IMR-90 (cell line): Measurements from ENCODE around the gene ILK. TPM values are rescaled to one million over a fixed set of nuclear protein-coding genes. Genes with fewer than 3 reads are reported as not detected.

Experiments used
- ATAC-seq: fragments of 200-7000 bp; cut with Tn5 transposase; 2 replicates; pipeline ENCODE4 v1.9.1; 2020; ENCODE audit warnings: low read depth, mild to moderate bottlenecking, moderate library complexity
- BruUV-seq: library from RNA; stranded (reverse); fragments of 400-500 nt; replicated peaks from 2 replicates; lab custom pipeline; 2021; lab: Mats Ljungman, UMichigan
- CTCF ChIA-PET: fragments of 300-600 bp; formaldehyde crosslinking; extraction: SDS; loops from one replicate; lab custom pipeline; 2021; ENCODE audit warnings: antibody characterized with exemption; lab: Yijun Ruan, JAX
- POLR2A ChIA-PET: fragments of 300-600 bp; sonication (Branson Sonifier 250); formaldehyde crosslinking; loops from one replicate; lab custom pipeline; 2022; ENCODE audit warnings: antibody characterized with exemption; ENCODE audit not compliant: unreplicated experiment; lab: Charles Lee
- DNase-seq: peaks from one replicate; pipeline ENCODE4 v3.0.0; 2013
- H2AFZ ChIP-seq: replicated peaks from 2 replicates; pipeline ENCODE3; 2013; ENCODE audit warnings: low read length, mild to moderate bottlenecking; ENCODE audit not compliant: poor library complexity
- H2AK5ac ChIP-seq: 2 replicates; pipeline ENCODE4 v1.6.1; 2013; ENCODE audit warnings: low read depth, low read length, inconsistent platforms
- H2AK9ac ChIP-seq: replicated peaks from 2 replicates; pipeline ENCODE3; 2013; ENCODE audit warnings: mild to moderate bottlenecking, low read depth, low read length, moderate library complexity; ENCODE audit not compliant: poor library complexity
- H2BK120ac ChIP-seq: 2 replicates; pipeline ENCODE4 v1.6.1; 2013; ENCODE audit warnings: low read depth, low read length, inconsistent platforms
- H2BK15ac ChIP-seq: 3 replicates; pipeline ENCODE4 v1.6.1; 2013; ENCODE audit warnings: low read depth, low read length, inconsistent platforms
- H2BK20ac ChIP-seq: 2 replicates; pipeline ENCODE4 v1.6.1; 2013; ENCODE audit warnings: low read depth, mild to moderate bottlenecking, inconsistent platforms, low read length, moderate library complexity
- H2BK5ac ChIP-seq: 2 replicates; pipeline ENCODE4 v1.6.1; 2013; ENCODE audit warnings: mild to moderate bottlenecking, low read depth, low read length, inconsistent platforms; ENCODE audit not compliant: poor library complexity, severe bottlenecking
- H3K14ac ChIP-seq: replicated peaks from 2 replicates; pipeline ENCODE4 v1.6.1; 2013; ENCODE audit warnings: low read depth, low read length, inconsistent platforms
- H3K18ac ChIP-seq: 2 replicates; pipeline ENCODE4 v1.6.1; 2013; ENCODE audit warnings: low read depth, low read length, control low read depth
- H3K23ac ChIP-seq: 2 replicates; pipeline ENCODE4 v1.6.1; 2013; ENCODE audit warnings: low read depth, low read length, inconsistent platforms
- H3K27ac ChIP-seq: 2 replicates; pipeline ENCODE4 v1.5.1; 2013; ENCODE audit warnings: mild to moderate bottlenecking, control low read depth, low read length; ENCODE audit not compliant: insufficient read depth
- H3K27me3 ChIP-seq: 2 replicates; pipeline ENCODE4 v1.6.1; 2013; ENCODE audit warnings: low read length; ENCODE audit not compliant: control insufficient read depth, insufficient read depth
- H3K36me3 ChIP-seq: 2 replicates; pipeline ENCODE4 v1.6.1; 2013; ENCODE audit warnings: low read length, mixed read lengths; ENCODE audit not compliant: control insufficient read depth, insufficient read depth
- H3K4ac ChIP-seq: 2 replicates; pipeline ENCODE4 v1.6.1; 2013; ENCODE audit warnings: low read depth, low read length, inconsistent platforms
- H3K4me1 ChIP-seq: 2 replicates; pipeline ENCODE4 v1.6.1; 2013; ENCODE audit warnings: low read length, mixed read lengths; ENCODE audit not compliant: control insufficient read depth, insufficient read depth
- H3K4me2 ChIP-seq: 2 replicates; pipeline ENCODE4 v1.6.1; 2013; ENCODE audit warnings: low read depth, mild to moderate bottlenecking, control low read depth, low read length, moderate library complexity
- H3K4me3 ChIP-seq: 2 replicates; pipeline ENCODE4 v1.5.1; 2013; ENCODE audit warnings: low read depth, mild to moderate bottlenecking, control low read depth, low read length, moderate library complexity; ENCODE audit not compliant: insufficient read depth
- H3K56ac ChIP-seq: 2 replicates; pipeline ENCODE4 v1.6.1; 2013; ENCODE audit warnings: low read length, inconsistent platforms; ENCODE audit not compliant: insufficient read depth; ENCODE audit errors: extremely low read depth
- H3K79me1 ChIP-seq, 2 experiments: 2 replicates each; pipeline ENCODE4 v1.6.1; 2013; ENCODE audit warnings: low read length in 2 of 2, inconsistent platforms in 1 of 2, low read depth in 1 of 2
- H3K9ac ChIP-seq: 2 replicates; pipeline ENCODE4 v1.6.1; 2013; ENCODE audit warnings: low read depth, low read length, control low read depth
- H3K9me1 ChIP-seq: 2 replicates; pipeline ENCODE4 v1.6.1; 2013; ENCODE audit warnings: low read length, inconsistent platforms; ENCODE audit not compliant: insufficient read depth
- H3K9me3 ChIP-seq: 2 replicates; pipeline ENCODE4 v1.6.1; 2013; ENCODE audit warnings: low read length; ENCODE audit not compliant: control insufficient read depth, insufficient read depth
- H4K20me1 ChIP-seq: 2 replicates; pipeline ENCODE4 v1.6.1; 2013; ENCODE audit warnings: low read length, inconsistent platforms; ENCODE audit not compliant: insufficient read depth
- H4K5ac ChIP-seq: 2 replicates; pipeline ENCODE4 v1.6.1; 2013; ENCODE audit warnings: mild to moderate bottlenecking, low read depth, low read length, control low read depth
- H4K8ac ChIP-seq, 2 experiments: 2 replicates each; pipeline ENCODE4 v1.6.1; 2013; ENCODE audit warnings: low read depth in 2 of 2, low read length in 2 of 2, control low read depth in 1 of 2, inconsistent platforms in 1 of 2
- H4K91ac ChIP-seq: 2 replicates; pipeline ENCODE4 v1.6.1; 2013; ENCODE audit warnings: low read depth, low read length, inconsistent platforms; ENCODE audit not compliant: insufficient read depth
- BHLHE40 ChIP-seq: fragments of 150-350 bp; IDR thresholded peaks from 2 replicates; pipeline ENCODE4 v1.6.1; 2016; ENCODE audit warnings: mild to moderate bottlenecking, low read depth, low read length
- CEBPB ChIP-seq: IDR thresholded peaks from 2 replicates; pipeline ENCODE4 v1.6.1; 2012; ENCODE audit warnings: low read depth, low read length, improper control_type of control experiment
- CHD1 ChIP-seq: IDR thresholded peaks from 2 replicates; pipeline ENCODE4 v1.6.1; 2012; ENCODE audit warnings: low read depth, low read length, improper control_type of control experiment
- FOS ChIP-seq: fragments of 150-350 bp; IDR thresholded peaks from 2 replicates; pipeline ENCODE4 v1.6.1; 2016; ENCODE audit warnings: low read depth, low read length
- MAFK ChIP-seq: IDR thresholded peaks from 2 replicates; pipeline ENCODE4 v1.6.1; 2012; ENCODE audit warnings: low read depth, low read length, improper control_type of control experiment
- MAZ ChIP-seq: IDR thresholded peaks from 2 replicates; pipeline ENCODE4 v1.6.1; 2012; ENCODE audit warnings: low read depth, mild to moderate bottlenecking, low read length, improper control_type of control experiment, moderate library complexity, borderline replicate concordance
- MXI1 ChIP-seq: IDR thresholded peaks from 2 replicates; pipeline ENCODE4 v1.6.1; 2012; ENCODE audit warnings: low read depth, mild to moderate bottlenecking, low read length, moderate library complexity, borderline replicate concordance
- NFE2L2 ChIP-seq: fragments of 150-350 bp; IDR thresholded peaks from 2 replicates; pipeline ENCODE4 v1.6.1; 2016; ENCODE audit warnings: low read depth, mild to moderate bottlenecking, low read length
- POLR2A ChIP-seq: IDR thresholded peaks from 2 replicates; pipeline ENCODE4 v1.6.1; 2012; ENCODE audit warnings: mild to moderate bottlenecking, low read depth, low read length
- RAD21 ChIP-seq: IDR thresholded peaks from 2 replicates; pipeline ENCODE4 v1.6.1; 2012; ENCODE audit warnings: low read length, improper control_type of control experiment
- RCOR1 ChIP-seq: IDR thresholded peaks from 2 replicates; pipeline ENCODE4 v1.6.1; 2012; ENCODE audit warnings: mild to moderate bottlenecking, low read length, improper control_type of control experiment; ENCODE audit not compliant: insufficient replicate concordance
- RFX5 ChIP-seq: IDR thresholded peaks from 2 replicates; pipeline ENCODE4 v1.8.0; 2012; ENCODE audit warnings: low read depth, mild to moderate bottlenecking, low read length, moderate library complexity
- SMC3 ChIP-seq: fragments of 150-350 bp; IDR thresholded peaks from 2 replicates; pipeline ENCODE4 v1.6.1; 2016; ENCODE audit warnings: low read depth, mild to moderate bottlenecking, antibody characterized with exemption, low read length, moderate library complexity
- WGBS, 2 experiments: methylation state at CpG; one replicate each; pipeline versions ENCODE4 v1.1.5 to v1.1.7; 2013; ENCODE audit warnings: missing lambda C conversion rate in 2 of 2; ENCODE audit not compliant: insufficient read length in 1 of 2; ENCODE audit errors: extremely low coverage in 2 of 2; 5-methylcytosine and 5-hydroxymethylcytosine counted together
- dilution Hi-C: fragments of 300-500 bp; cut with HindIII; formaldehyde crosslinking; loops from one replicate; pipeline ENCODE4 v1.14.3; 2018; ENCODE audit warnings: low sequenced_read_pairs; ENCODE audit not compliant: unreplicated experiment
- in situ Hi-C: fragments of 300-500 bp; cut with MboI; formaldehyde crosslinking; loops from 3 replicates; pipeline ENCODE4 v1.14.3; 2019; ENCODE audit warnings: low sequenced_read_pairs, inconsistent platforms, mixed read lengths
- intact Hi-C: fragments of 100-400 bp; cut with micrococcal nuclease; formaldehyde crosslinking; loops from 2 replicates; pipeline ENCODE4 v1.10.0; 2022
- polyA plus RNA-seq, 3 experiments: library from polyadenylated mRNA; depleted of rRNA; stranded (reverse); fragments of >200 nt; gene quantifications; 2 replicates each; pipeline ENCODE4 v1.2.3, GENCODE V29; 2012; ENCODE audit warnings: low replicate concordance in 1 of 3
- total RNA-seq: library from RNA; depleted of rRNA; stranded (reverse); fragments of >200 nt; gene quantifications from 2 replicates; pipeline ENCODE4 v1.2.3, GENCODE V29; 2012
- TF ChIP-seq, protein P1 (sequence below): fragments of 150-350 bp; IDR thresholded peaks from 2 replicates; pipeline ENCODE4 v1.6.1; 2017; ENCODE audit warnings: mild to moderate bottlenecking, antibody characterized with exemption, low read length, low read depth
- TF ChIP-seq, protein P2 (sequence below): conservative IDR thresholded peaks from 2 replicates; pipeline ENCODE4 v1.5.1; 2012; ENCODE audit warnings: mild to moderate bottlenecking, low read depth, low read length, improper control_type of control experiment
- TF ChIP-seq, protein P3 (sequence below): fragments of 150-350 bp; IDR thresholded peaks from 2 replicates; pipeline ENCODE4 v1.6.1; 2016; ENCODE audit warnings: low read depth, mild to moderate bottlenecking, low read length, moderate library complexity, borderline replicate concordance

The ILK gene
- total and polyA plus RNA-seq, 2 of the 4 experiments (the other 2 are of a cell fraction) = 339 to 389 TPM

DNA sequence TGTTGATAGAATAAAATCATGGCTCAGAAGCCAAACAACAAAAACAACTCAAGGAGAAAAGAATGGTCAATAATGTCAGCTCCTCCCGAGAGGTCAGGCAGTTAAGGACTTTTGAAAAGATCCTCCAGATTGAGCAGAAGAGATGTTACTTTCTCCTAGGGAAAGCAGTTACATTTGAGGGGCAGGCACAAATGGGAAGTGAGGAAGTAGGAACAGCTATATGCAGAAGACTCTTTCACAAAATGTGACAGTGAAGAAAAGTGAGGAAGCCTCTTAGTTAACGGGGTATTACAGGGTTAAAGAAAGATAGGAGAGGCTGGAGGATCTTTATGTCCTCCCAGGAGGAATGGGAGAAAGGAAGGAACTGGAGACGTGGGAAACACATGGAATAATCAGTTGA, 48.6 kb downstream of the ILK start:
- Histone ChIP-seq H2BK20ac (no peak overlapping the region), H4K8ac (no peak overlapping the region), H2BK5ac (no peak overlapping the region), H3K9me3 (no peaks in the 10 kb centered on the region), H4K5ac (no peak overlapping the region), H4K91ac (no peak overlapping the region), H2AK5ac (no peak overlapping the region), H3K56ac (no peak overlapping the region), H3K79me1 (peaks cover 3 to 28% of the 10 kb centered on the region in 2 experiments; a peak in 2 of 4 replicates), H3K9ac (no peak overlapping the region), H3K18ac (no peak overlapping the region), H3K27ac (no peak overlapping the region), H2BK15ac (no peak overlapping the region), H4K20me1 (0 out of 2 replicates have a peak, but pooled peaks cover 3% of the 10 kb centered on the region), H3K9me1 (peaks cover 22% of the 10 kb centered on the region), H3K36me3 (no peaks in the 10 kb centered on the region), H3K14ac (no peak overlapping the region), H2AK9ac (no peak overlapping the region), H3K4me1 (peaks cover 10% of the 10 kb centered on the region), H3K27me3 (peaks cover 14% of the 10 kb centered on the region), H3K23ac (no peak overlapping the region), H3K4ac (no peak overlapping the region), H3K4me2 (no peak overlapping the region), H2BK120ac (no peak overlapping the region), H2AFZ (no peak overlapping the region), H3K4me3 (no peak overlapping the region)
- ATAC-seq (no peak), DNase-seq (no peak)
- intact Hi-C loops (no loop called here), dilution Hi-C loops (no loop called here), in situ Hi-C loops (no loop called here)
- CTCF ChIA-PET = no interaction called here
- WGBS, 2 experiments = 100% methylated on average over 1 of the region's 3 CpGs; no CpG with 5 or more reads in 1 of the 2 experiments
- POLR2A ChIA-PET = no interaction called here
- BruUV-seq = no TSS peak
- no peak for TF ChIP-seq BHLHE40
- TF ChIP-seq RFX5 = no peak
- no peak for TF ChIP-seq SMC3
- TF ChIP-seq, protein P1, sequence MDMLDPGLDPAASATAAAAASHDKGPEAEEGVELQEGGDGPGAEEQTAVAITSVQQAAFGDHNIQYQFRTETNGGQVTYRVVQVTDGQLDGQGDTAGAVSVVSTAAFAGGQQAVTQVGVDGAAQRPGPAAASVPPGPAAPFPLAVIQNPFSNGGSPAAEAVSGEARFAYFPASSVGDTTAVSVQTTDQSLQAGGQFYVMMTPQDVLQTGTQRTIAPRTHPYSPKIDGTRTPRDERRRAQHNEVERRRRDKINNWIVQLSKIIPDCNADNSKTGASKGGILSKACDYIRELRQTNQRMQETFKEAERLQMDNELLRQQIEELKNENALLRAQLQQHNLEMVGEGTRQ = no peak
- TF ChIP-seq, protein P2, sequence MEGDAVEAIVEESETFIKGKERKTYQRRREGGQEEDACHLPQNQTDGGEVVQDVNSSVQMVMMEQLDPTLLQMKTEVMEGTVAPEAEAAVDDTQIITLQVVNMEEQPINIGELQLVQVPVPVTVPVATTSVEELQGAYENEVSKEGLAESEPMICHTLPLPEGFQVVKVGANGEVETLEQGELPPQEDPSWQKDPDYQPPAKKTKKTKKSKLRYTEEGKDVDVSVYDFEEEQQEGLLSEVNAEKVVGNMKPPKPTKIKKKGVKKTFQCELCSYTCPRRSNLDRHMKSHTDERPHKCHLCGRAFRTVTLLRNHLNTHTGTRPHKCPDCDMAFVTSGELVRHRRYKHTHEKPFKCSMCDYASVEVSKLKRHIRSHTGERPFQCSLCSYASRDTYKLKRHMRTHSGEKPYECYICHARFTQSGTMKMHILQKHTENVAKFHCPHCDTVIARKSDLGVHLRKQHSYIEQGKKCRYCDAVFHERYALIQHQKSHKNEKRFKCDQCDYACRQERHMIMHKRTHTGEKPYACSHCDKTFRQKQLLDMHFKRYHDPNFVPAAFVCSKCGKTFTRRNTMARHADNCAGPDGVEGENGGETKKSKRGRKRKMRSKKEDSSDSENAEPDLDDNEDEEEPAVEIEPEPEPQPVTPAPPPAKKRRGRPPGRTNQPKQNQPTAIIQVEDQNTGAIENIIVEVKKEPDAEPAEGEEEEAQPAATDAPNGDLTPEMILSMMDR = no peak
- TF ChIP-seq FOS = no peak
- TF ChIP-seq, protein P3, sequence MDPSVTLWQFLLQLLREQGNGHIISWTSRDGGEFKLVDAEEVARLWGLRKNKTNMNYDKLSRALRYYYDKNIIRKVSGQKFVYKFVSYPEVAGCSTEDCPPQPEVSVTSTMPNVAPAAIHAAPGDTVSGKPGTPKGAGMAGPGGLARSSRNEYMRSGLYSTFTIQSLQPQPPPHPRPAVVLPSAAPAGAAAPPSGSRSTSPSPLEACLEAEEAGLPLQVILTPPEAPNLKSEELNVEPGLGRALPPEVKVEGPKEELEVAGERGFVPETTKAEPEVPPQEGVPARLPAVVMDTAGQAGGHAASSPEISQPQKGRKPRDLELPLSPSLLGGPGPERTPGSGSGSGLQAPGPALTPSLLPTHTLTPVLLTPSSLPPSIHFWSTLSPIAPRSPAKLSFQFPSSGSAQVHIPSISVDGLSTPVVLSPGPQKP = no peak
- no peak for TF ChIP-seq RCOR1
- no peak for TF ChIP-seq NFE2L2
- TF ChIP-seq CHD1 = no peak
- TF ChIP-seq MAZ = no peak
- no peak for TF ChIP-seq RAD21
- no peak for TF ChIP-seq MXI1
- no peak for TF ChIP-seq MAFK
- no peak for TF ChIP-seq POLR2A
- TF ChIP-seq CEBPB = no peak
